Kidney (tissue), 14 donors: Measurements from ENCODE around the gene SCLT1. TPM values are rescaled to one million over a fixed set of nuclear protein-coding genes. Genes with fewer than 3 reads are reported as not detected.

Source experiments
- DNase-seq, 5 donors: peaks; one replicate each; pipeline ENCODE4 v3.0.0-alpha.2; 2013 to 2020
- FAIRE-seq: peaks from 2 replicates; lab custom pipeline; 2012; peaks lifted over from hg19 to GRCh38; lab: Jason Lieb, UNC
- H3K27ac ChIP-seq, 2 donors: one replicate each; pipeline ENCODE4 v1.7.0; 2013; ENCODE audit warnings: low read depth in 2 of 2, low read length in 2 of 2, inconsistent platforms in 1 of 2
- H3K27me3 ChIP-seq: one replicate; pipeline ENCODE4 v1.7.1; 2013; ENCODE audit warnings: low read length, inconsistent platforms; ENCODE audit not compliant: control insufficient read depth, insufficient read depth
- H3K36me3 ChIP-seq, 3 donors: one replicate each; pipeline versions ENCODE4 v1.7.0 to v1.7.1; 2013; ENCODE audit warnings: low read length in 3 of 3, control low read depth in 1 of 3, inconsistent platforms in 1 of 3; ENCODE audit not compliant: insufficient read depth in 3 of 3, control insufficient read depth in 2 of 3
- H3K4me1 ChIP-seq, 3 donors: one replicate each; pipeline versions ENCODE4 v1.7.0 to v1.7.1; 2013; ENCODE audit warnings: low read length in 3 of 3, inconsistent platforms in 1 of 3, low read depth in 1 of 3; ENCODE audit not compliant: control insufficient read depth in 2 of 3, insufficient read depth in 2 of 3
- H3K4me3 ChIP-seq, 3 donors: one replicate each; pipeline versions ENCODE4 v1.7.0 to v1.8.1; 2013; ENCODE audit warnings: low read length in 3 of 3, control low read depth in 1 of 3, inconsistent platforms in 1 of 3
- H3K9ac ChIP-seq, 3 donors: one replicate each; pipeline versions ENCODE4 v1.7.0 to v1.7.1; 2013; ENCODE audit warnings: low read length in 3 of 3, control low read depth in 1 of 3, inconsistent platforms in 1 of 3
- H3K9me3 ChIP-seq, 3 donors: one replicate each; pipeline versions ENCODE4 v1.7.0 to v1.7.1; 2013; ENCODE audit warnings: low read length in 3 of 3, control low read depth in 1 of 3, inconsistent platforms in 1 of 3; ENCODE audit not compliant: control insufficient read depth in 2 of 3, insufficient read depth in 1 of 3
- intact Hi-C: fragments of 100-400 bp; cut with DNase I; formaldehyde crosslinking; loops from one replicate; pipeline ENCODE4 v1.11.1; 2022
- polyA plus RNA-seq: library from polyadenylated mRNA; stranded (reverse); fragments of 350-450 nt; fragmentation: Illumina TruSeq; extraction: RNeasy Lipid Tissue Mini Kit (QIAGEN cat#74804); gene quantifications from one replicate; pipeline ENCODE4 v1.2.3, GENCODE V29; 2014; ENCODE audit warnings: low read depth, low replicate concordance; ENCODE audit not compliant: insufficient read depth
- total RNA-seq: library from RNA; stranded (reverse); fragmentation: NEBNext Ultra II Directional; extraction: Animal tissue kit (Norgen Biotek cat#: 25700); gene quantifications from one replicate; pipeline ENCODE4 v1.2.1, GENCODE V29; 2021
- TF ChIP-seq, protein P1 (sequence below): IDR thresholded peaks from 3 replicates; pipeline ENCODE4 v1.5.1; 2012; ENCODE audit warnings: mild to moderate bottlenecking, moderate library complexity, borderline replicate concordance; ENCODE audit not compliant: insufficient read depth; ENCODE audit errors: extremely low read depth
- donor health status: control.
- donor health status: control.
- donor health status: control.
- donor health status: control.
- donor health status: control.
- donor health status: DM: yes; HTN: yes; CAD: no.
- donor health status: Normal renal cell carcinoma (clear cell type).

Gene SCLT1
- total and polyA plus RNA-seq, 2 donors from 2014 or later = 3.0 to 16.0 TPM

DNA sequence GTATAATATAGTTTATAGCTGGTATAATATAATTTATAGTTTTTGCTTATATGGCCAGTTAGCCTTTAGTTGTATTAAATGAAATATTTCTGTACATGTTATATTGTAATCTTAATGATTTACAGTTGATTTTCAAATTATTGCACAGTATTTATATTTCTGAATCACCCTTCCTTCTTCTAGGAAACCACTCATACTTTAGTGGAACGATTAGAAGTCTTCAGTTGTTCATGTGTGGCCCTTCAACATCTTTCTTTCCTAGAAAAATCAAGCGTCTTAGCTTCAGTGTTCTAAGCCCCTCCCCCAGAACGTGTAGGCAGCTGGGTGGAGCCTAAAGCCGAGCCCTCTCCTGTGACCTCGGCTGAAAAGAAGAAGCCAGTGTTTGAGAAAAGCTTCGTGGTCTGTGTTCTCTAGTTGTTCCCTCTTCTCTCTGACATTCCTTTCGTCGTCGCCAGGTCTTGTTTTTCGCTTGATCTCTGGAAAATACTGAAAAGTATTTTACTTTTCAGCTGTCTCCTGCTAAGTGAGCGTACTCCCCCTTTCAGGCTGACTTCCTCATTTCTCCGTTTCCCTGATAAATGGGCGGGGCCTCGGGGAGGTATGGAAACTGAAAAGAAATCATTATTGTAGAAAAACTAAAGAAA is 2.6 kb upstream of the SCLT1 start, which contains the start of gene C4orf33:
Gene C4orf33, plus strand, starts transcription at position 342 of the 644 bp plus-strand sequence. CDS start 6,459 bp downstream, outside the sequence.
- DNase-seq = peak; percentile 61 to 86 (median 71)
- Histone ChIP-seq H3K36me3 (no peaks in the 10 kb centered on the region), H3K9ac (peak within 1 kb of the TSS; percentile 89 to 91 (median 91)), H3K27ac (peak within 1 kb of the TSS; percentile 92 to 94), H3K9me3 (no peaks in the 10 kb centered on the region), H3K27me3 (no peaks in the 10 kb centered on the region), H3K4me1 (peaks cover 0 to 2% (median 0%) of the 10 kb centered on the region in 3 donors), H3K4me3 (peak within 1 kb of the TSS; percentile 91 to 98 (median 91))
- TF ChIP-seq, protein P1, sequence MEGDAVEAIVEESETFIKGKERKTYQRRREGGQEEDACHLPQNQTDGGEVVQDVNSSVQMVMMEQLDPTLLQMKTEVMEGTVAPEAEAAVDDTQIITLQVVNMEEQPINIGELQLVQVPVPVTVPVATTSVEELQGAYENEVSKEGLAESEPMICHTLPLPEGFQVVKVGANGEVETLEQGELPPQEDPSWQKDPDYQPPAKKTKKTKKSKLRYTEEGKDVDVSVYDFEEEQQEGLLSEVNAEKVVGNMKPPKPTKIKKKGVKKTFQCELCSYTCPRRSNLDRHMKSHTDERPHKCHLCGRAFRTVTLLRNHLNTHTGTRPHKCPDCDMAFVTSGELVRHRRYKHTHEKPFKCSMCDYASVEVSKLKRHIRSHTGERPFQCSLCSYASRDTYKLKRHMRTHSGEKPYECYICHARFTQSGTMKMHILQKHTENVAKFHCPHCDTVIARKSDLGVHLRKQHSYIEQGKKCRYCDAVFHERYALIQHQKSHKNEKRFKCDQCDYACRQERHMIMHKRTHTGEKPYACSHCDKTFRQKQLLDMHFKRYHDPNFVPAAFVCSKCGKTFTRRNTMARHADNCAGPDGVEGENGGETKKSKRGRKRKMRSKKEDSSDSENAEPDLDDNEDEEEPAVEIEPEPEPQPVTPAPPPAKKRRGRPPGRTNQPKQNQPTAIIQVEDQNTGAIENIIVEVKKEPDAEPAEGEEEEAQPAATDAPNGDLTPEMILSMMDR = no peak
- peak; percentile 29 for FAIRE-seq
- intact Hi-C loops = no loop called here

DNA sequence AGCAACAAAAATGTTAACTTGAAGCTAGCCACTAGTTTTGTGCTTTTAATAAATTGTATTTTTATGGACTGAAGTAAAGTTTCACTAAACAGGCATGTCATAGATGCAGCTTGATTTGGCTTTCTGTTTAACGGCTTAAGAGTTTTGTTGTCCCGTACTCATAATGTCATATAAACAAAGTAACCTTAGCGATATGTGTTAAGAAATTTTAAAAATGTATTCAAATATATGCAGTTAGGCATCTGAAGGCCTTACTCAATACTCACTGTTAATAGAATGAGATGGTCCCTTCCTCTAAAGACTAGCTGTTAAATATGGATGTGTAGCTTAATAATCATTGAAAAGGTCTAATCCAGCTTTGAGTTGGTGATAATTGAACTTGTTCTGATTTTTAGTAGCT is 1.0 kb upstream of the SCLT1 start:
- intact Hi-C loops = no loop called here
- no peak overlapping the region for H3K27ac ChIP-seq

DNA sequence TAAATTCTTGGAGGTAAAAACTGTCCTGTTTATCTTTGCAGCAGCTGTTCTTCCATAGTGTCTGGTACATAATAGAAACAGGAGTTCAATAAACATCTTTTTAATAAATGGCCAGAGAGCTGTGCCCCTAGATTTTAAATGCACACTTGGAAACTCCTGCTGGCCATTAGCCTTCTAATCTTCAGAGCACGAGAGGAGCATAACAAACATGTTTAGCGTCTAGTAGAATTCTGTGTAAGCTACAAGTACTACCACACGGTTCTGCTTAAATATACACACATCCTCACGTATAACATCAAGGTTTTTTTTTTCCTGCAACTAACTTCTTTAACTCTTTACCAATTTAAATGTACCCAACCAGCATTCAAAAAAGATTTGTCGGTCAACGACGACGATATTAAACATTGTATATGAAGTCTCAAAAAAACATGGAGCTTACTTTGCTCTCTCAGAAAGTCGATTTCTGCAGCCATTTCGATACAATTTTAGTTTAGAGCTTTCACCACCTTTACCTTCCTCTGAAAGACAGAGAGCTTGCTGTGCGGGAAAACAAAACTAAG is 628 bp downstream of the SCLT1 start:
- no peaks in the 10 kb centered on the region for H3K36me3 ChIP-seq
- no peaks in the 10 kb centered on the region for H3K27me3 ChIP-seq
- intact Hi-C loops = no loop called here
- no peak for FAIRE-seq
- peak overlapping the region; percentile 91 to 98 for H3K27ac ChIP-seq
- TF ChIP-seq, protein P1 = no peak
- peak in 2 of 5 donors; percentile 58 to 85 for DNase-seq
- H3K9ac ChIP-seq = peak overlapping the region; percentile 82 to 96 (median 84)
- H3K4me1 ChIP-seq = peaks cover 0 to 2% (median 0%) of the 10 kb centered on the region in 3 donors
- H3K9me3 ChIP-seq = no peaks in the 10 kb centered on the region
- H3K4me3 ChIP-seq = peak overlapping the region; percentile 80 to 99 (median 86)

More for the DNA sequence above, 1.0 kb upstream of the SCLT1 start:
- DNase-seq (peak in 1 of 5 donors; percentile 3), FAIRE-seq (no peak)
- no peaks in the 10 kb centered on the region for H3K9me3 ChIP-seq
- no peaks in the 10 kb centered on the region for H3K27me3 ChIP-seq
- TF ChIP-seq, protein P1 = no peak
- peak overlapping the region in 1 of 3 donors; percentile 80 for H3K4me3 ChIP-seq
- no peak overlapping the region for H3K9ac ChIP-seq
- no peaks in the 10 kb centered on the region for H3K36me3 ChIP-seq
- peaks cover 0 to 2% (median 0%) of the 10 kb centered on the region in 3 donors for H3K4me1 ChIP-seq
